Naive thymus-derived CD8-positive, alpha-beta T cell (primary cell): Measurements from ENCODE around the gene KCNK13. TPM values are rescaled to one million over a fixed set of nuclear protein-coding genes. Genes with fewer than 3 reads are reported as not detected.
"Not testable (repeated sequence)": the region's sequence is repeated elsewhere in the genome, so short reads cannot be mapped to it uniquely, and the experiment has no call there.

Experiments used
- ATAC-seq, 2 donors: fragments of 150-1000 bp; cut with Tn5 transposase in 1 of 2; sonication (Bioruptor Pico), chemical (Tn5 transposase) in 1 of 2; 1 replicate in 1 of 2; 2 replicates in 1 of 2; pipeline ENCODE4 v1.10.0; 2021; ENCODE audit warnings: mild to moderate bottlenecking in 2 of 2, moderate library complexity in 2 of 2
- POLR2A ChIA-PET: fragments of 350-600 bp; sonication (Branson Sonifier 250); formaldehyde crosslinking; loops from one replicate; lab custom pipeline; 2021; ENCODE audit warnings: antibody characterized with exemption; lab: Charles Lee
- DNase-seq, 10 donors: peaks; one replicate each; pipeline versions ENCODE4 v3.0.0 to v3.0.0-alpha.2; 2020 to 2022
- H3K27ac Mint-ChIP-seq, 10 donors: one replicate each; pipeline ENCODE4 v1.8.0; 2020 to 2022; ENCODE audit warnings: mild to moderate bottlenecking in 10 of 10, mixed read lengths in 10 of 10, moderate library complexity in 4 of 10, inconsistent platforms in 1 of 10
- H3K27me3 Mint-ChIP-seq, 5 donors: one replicate each; pipeline ENCODE4 v1.8.0; 2021 to 2022; ENCODE audit warnings: mixed read lengths in 5 of 5
- H3K36me3 Mint-ChIP-seq, 3 donors: one replicate each; pipeline ENCODE4 v1.8.0; 2020 to 2022; ENCODE audit warnings: mixed read lengths in 3 of 3, mild to moderate bottlenecking in 2 of 3, inconsistent platforms in 1 of 3
- H3K4me1 Mint-ChIP-seq, 4 donors: one replicate each; pipeline ENCODE4 v1.8.0; 2021 to 2022; ENCODE audit warnings: mixed read lengths in 4 of 4
- H3K4me3 Mint-ChIP-seq, 10 donors: one replicate each; pipeline ENCODE4 v1.8.0; 2020 to 2022; ENCODE audit warnings: mild to moderate bottlenecking in 10 of 10, mixed read lengths in 10 of 10, moderate library complexity in 6 of 10, inconsistent platforms in 1 of 10
- H3K9me3 Mint-ChIP-seq, 9 donors: one replicate each; pipeline ENCODE4 v1.8.0; 2020 to 2022; ENCODE audit warnings: mixed read lengths in 9 of 9, mild to moderate bottlenecking in 3 of 9, inconsistent platforms in 1 of 9, moderate library complexity in 1 of 9
- polyA plus RNA-seq, 3 donors: library from polyadenylated mRNA; unstranded; fragments of 300-500 nt; fragmentation: Illumina TruSeq; gene quantifications; one replicate each; pipeline ENCODE4 v1.2.3, GENCODE V29; 2021
- total RNA-seq, 8 experiments: library from RNA in 2 of 8; stranded (reverse) in 2 of 8; gene quantifications; one replicate each; pipeline ENCODE4 v1.2.3 and lab custom pipeline; 2021 to 2026

KCNK13 gene
- total and polyA plus RNA-seq, 5 experiments from 2014 or later, result not detected

DNA sequence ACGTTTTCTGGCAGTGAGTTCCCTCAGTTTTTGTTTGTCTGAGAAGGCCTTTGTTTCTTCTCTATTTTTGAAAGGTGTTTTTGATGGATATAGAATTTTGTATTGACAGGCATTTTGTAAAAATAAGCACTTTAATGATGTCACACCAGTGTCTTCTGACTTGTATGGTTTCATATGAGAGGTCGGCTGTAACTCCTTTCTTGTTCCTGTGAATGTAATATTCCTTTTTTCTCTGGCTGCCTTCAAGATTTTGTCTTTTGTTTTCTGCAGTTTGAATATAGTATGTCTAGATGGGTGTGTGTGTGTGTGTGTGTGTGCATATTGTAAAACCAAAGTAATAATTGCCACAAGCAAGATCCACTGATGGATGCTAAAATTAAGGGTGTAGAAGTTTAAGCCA is 126.8 kb downstream of the KCNK13 start:
- H3K4me1 Mint-ChIP-seq, result no peaks in the 10 kb centered on the region
- H3K9me3 Mint-ChIP-seq, result peaks cover 0 to 5% (median 0%) of the 10 kb centered on the region in 9 donors
- no peak overlapping the region for H3K4me3 Mint-ChIP-seq
- POLR2A ChIA-PET, result no interaction called here
- peaks cover 0 to 24% (median 9%) of the 10 kb centered on the region in 5 donors for H3K27me3 Mint-ChIP-seq
- ATAC-seq (no peak), DNase-seq (no peak)
- H3K27ac Mint-ChIP-seq, result no peak overlapping the region
- H3K36me3 Mint-ChIP-seq, result peaks cover 0 to 7% (median 3%) of the 10 kb centered on the region in 3 donors

- Mint-ChIP-seq H3K27me3 (peaks cover 1 to 26% (median 11%) of the 10 kb centered on the region in 5 donors), H3K4me3 (peak overlapping the region in 1 of 10 donors; percentile 2), H3K9me3 (peaks cover 0 to 5% (median 0%) of the 10 kb centered on the region in 9 donors), H3K4me1 (no peaks in the 10 kb centered on the region), H3K36me3 (peaks cover 0 to 7% (median 3%) of the 10 kb centered on the region in 3 donors), H3K27ac (no peak overlapping the region)
- DNase-seq, result no peak
- POLR2A ChIA-PET, result no interaction called here
- no peak for ATAC-seq
These were observed 129.4 kb downstream of the KCNK13 start for GRCh38 chr14:90191154-90191553.

DNA sequence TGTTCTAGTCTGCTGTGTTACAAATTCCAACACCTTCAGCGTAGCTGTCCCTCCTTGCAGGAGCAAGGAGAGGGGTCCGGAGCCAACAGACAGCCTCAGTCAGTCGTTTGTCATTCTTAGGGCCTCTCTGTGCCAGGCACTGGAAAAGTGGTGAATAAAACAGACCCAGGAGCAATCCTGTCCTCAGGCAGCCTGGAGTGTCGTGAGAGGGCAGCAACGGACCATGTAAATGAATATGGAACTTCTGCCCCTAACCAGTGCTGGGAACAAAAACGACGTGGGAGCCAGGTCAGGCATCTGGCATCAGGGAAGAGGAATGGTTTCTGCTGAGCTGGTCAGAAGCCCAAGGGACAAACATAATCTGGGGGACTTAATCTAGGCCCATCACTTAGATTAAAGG is 129.8 kb downstream of the KCNK13 start:
- Mint-ChIP-seq H3K36me3 (peaks cover 0 to 7% (median 3%) of the 10 kb centered on the region in 3 donors), H3K27ac (no peak overlapping the region)

DNA sequence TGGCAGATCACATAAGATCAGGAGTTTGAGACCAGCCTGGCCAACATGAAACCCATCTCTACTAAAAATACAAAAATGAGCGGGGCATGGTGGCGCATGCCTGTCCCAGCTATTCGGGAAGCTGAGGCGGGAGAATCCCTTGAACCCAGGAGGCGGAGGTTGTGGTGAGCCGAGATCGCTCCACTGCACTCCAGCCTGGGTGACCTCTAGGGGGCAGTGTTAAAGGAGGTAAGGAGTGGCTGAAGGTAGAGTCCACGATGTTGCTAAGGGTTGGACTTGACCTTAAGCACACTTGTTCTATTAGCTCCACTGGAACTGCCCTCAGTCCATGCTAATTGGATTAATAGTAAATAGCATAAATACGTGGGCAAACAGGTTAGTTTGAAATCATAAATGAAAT is 132.1 kb downstream of the KCNK13 start:
- peaks cover 5 to 45% (median 24%) of the 10 kb centered on the region in 5 donors for H3K27me3 Mint-ChIP-seq
- POLR2A ChIA-PET, result no interaction called here
- no peak overlapping the region for H3K27ac Mint-ChIP-seq
- peaks cover 0 to 3% (median 2%) of the 10 kb centered on the region in 3 donors for H3K36me3 Mint-ChIP-seq
- H3K4me3 Mint-ChIP-seq, result no peak overlapping the region
- ATAC-seq (no peak), DNase-seq (no peak)
- peaks cover 0 to 1% (median 0%) of the 10 kb centered on the region in 9 donors for H3K9me3 Mint-ChIP-seq
- H3K4me1 Mint-ChIP-seq, result no peaks in the 10 kb centered on the region

More for the DNA sequence above, 129.8 kb downstream of the KCNK13 start:
- peaks cover 0 to 5% (median 0%) of the 10 kb centered on the region in 9 donors for H3K9me3 Mint-ChIP-seq
- no peak overlapping the region for H3K4me3 Mint-ChIP-seq
- H3K4me1 Mint-ChIP-seq, result no peaks in the 10 kb centered on the region
- ATAC-seq, result no peak
- POLR2A ChIA-PET, result no interaction called here
- peaks cover 1 to 30% (median 11%) of the 10 kb centered on the region in 5 donors for H3K27me3 Mint-ChIP-seq
- DNase-seq, result no peak

GRCh38 chr14:90194706-90195105 is 132.9 kb downstream of the KCNK13 start:
- Mint-ChIP-seq H3K27ac (no peak overlapping the region), H3K4me3 (no peak overlapping the region), H3K36me3 (peaks cover 0 to 3% (median 0%) of the 10 kb centered on the region in 3 donors), H3K27me3 (peaks cover 5 to 45% (median 24%) of the 10 kb centered on the region in 5 donors), H3K4me1 (no peaks in the 10 kb centered on the region), H3K9me3 (no peaks in the 10 kb centered on the region)
- POLR2A ChIA-PET, result no interaction called here
- DNase-seq (no peak), ATAC-seq (no peak)

DNA sequence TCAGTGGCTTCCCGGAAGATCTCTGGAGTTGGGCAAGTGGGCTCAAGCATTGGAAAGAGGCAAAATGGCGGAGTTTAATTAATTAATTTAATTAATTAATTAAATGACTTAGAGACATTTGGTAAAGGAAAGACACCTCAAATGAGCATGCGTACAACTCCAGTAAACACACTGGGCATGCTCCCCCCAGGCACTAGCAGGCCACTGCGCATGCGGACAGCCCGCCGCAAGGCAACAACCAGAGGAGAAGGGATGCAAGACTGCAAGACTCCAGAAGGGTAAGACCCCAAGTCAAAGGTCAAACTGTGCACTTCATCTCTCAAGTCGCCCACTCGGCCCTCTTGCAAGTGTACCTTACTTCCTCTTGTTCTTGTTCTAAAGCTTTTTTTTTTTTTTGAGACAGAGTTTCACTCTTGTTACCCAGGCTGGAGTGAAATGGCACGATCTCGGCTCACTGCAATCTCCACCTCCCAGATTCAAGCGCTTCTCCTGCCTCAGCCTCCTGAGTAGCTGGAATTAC is 136.8 kb downstream of the KCNK13 start:
- H3K27ac Mint-ChIP-seq, result no peak overlapping the region
- ATAC-seq, result no peak

GRCh38 chr14:90200546-90200945 is 138.8 kb downstream of the KCNK13 start:
- H3K9me3 Mint-ChIP-seq, result peaks cover 0 to 28% (median 5%) of the 10 kb centered on the region in 9 donors
- peaks cover 6 to 48% (median 26%) of the 10 kb centered on the region in 5 donors for H3K27me3 Mint-ChIP-seq
- H3K36me3 Mint-ChIP-seq, ATAC-seq, H3K4me3 Mint-ChIP-seq, H3K4me1 Mint-ChIP-seq, H3K27ac Mint-ChIP-seq, DNase-seq, POLR2A ChIA-PET: not testable (repeated sequence)

More for the DNA sequence above, 136.8 kb downstream of the KCNK13 start:
- peaks cover 0 to 10% (median 4%) of the 10 kb centered on the region in 9 donors for H3K9me3 Mint-ChIP-seq
- no peaks in the 10 kb centered on the region for H3K36me3 Mint-ChIP-seq
- no peak for DNase-seq
- H3K4me1 Mint-ChIP-seq, result no peaks in the 10 kb centered on the region
- POLR2A ChIA-PET, result no interaction called here
- no peak overlapping the region for H3K4me3 Mint-ChIP-seq
- peaks cover 6 to 58% (median 23%) of the 10 kb centered on the region in 5 donors for H3K27me3 Mint-ChIP-seq

DNA sequence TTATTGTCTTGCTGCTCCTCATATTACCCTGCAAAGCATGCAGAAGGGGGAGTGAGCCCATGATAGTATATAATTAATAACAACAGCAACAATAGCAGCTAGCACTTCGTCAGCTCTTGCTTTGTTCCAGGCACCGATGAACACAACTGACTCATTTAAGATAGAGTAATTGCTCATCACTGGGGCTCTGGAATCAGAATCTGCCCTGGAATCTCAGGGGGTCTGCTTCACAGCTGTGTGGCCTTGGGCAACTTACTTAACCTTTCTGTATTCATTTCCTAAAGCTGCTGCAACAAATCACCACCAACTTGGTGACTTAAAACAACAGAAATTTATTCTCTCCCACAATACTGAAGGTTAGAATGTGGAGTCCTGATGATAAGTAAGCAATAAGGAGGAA is 139.6 kb downstream of the KCNK13 start:
- Mint-ChIP-seq H3K27ac (no peak overlapping the region), H3K4me3 (no peak overlapping the region), H3K36me3 (no peaks in the 10 kb centered on the region), H3K4me1 (no peaks in the 10 kb centered on the region), H3K27me3 (peaks cover 9 to 47% (median 21%) of the 10 kb centered on the region in 5 donors), H3K9me3 (peaks cover 0 to 36% (median 7%) of the 10 kb centered on the region in 9 donors)
- DNase-seq (no peak), ATAC-seq (no peak)
- POLR2A ChIA-PET, result no interaction called here

DNA sequence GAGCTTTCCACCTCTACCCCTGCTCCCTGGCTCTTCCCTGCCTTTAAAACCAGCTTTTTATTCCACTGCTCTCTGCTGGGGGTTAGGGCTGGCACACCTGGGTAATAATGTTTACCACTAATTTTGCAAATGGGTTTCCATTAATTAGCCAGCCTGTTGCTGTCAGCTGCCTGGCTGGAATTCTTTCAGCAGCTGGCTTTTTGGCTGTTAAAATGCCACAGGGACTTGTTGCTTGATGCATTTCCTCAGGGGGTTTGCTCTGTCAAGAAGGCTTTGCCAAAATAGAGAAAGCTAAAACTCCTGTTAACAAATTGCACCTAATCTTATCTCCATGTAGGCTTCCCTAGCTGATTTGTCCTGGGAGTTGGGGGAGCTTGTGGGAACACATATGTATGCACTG is 142.7 kb downstream of the KCNK13 start:
- Mint-ChIP-seq H3K4me3 (no peak overlapping the region), H3K4me1 (no peaks in the 10 kb centered on the region), H3K9me3 (peaks cover 0 to 36% (median 10%) of the 10 kb centered on the region in 9 donors), H3K27ac (no peak overlapping the region), H3K36me3 (no peaks in the 10 kb centered on the region), H3K27me3 (peaks cover 5 to 30% (median 11%) of the 10 kb centered on the region in 5 donors)
- ATAC-seq (no peak), DNase-seq (no peak)
- POLR2A ChIA-PET, result no interaction called here

- H3K4me1 Mint-ChIP-seq, result no peaks in the 10 kb centered on the region
- peaks cover 0 to 38% (median 7%) of the 10 kb centered on the region in 9 donors for H3K9me3 Mint-ChIP-seq
- DNase-seq (no peak), ATAC-seq (no peak)
- POLR2A ChIA-PET, result no interaction called here
- no peak overlapping the region for H3K27ac Mint-ChIP-seq
- no peak overlapping the region for H3K4me3 Mint-ChIP-seq
- H3K27me3 Mint-ChIP-seq, result peaks cover 11 to 47% (median 22%) of the 10 kb centered on the region in 5 donors
- H3K36me3 Mint-ChIP-seq, result peaks cover 0 to 15% (median 2%) of the 10 kb centered on the region in 3 donors
These were observed 151.4 kb downstream of the KCNK13 start for GRCh38 chr14:90213099-90213748.

DNA sequence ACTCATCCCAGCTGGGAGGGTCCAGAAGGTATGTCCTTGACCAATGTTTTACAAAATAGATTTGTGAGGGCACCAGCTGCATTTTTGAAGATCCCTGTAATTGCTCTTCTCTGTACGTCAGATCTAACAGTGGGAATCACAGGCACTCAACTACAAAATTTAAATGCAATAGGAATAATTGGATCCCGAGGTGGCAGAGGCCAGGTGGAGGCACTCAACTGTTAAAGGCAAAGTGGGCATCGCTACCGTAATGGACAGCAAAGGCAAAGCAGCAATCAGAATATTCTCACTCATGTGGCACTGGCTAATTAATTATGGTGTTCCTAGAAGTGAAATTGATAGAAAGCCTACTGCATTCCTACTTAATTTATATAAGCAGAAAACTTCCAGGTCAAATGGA is 166.7 kb downstream of the KCNK13 start:
- no peak overlapping the region for H3K27ac Mint-ChIP-seq
- no peak overlapping the region for H3K4me3 Mint-ChIP-seq
- POLR2A ChIA-PET, result no interaction called here
- DNase-seq (no peak), ATAC-seq (no peak)
- H3K36me3 Mint-ChIP-seq, result peaks cover 0 to 6% (median 0%) of the 10 kb centered on the region in 3 donors
- peaks cover 5 to 12% (median 9%) of the 10 kb centered on the region in 5 donors for H3K27me3 Mint-ChIP-seq
- H3K4me1 Mint-ChIP-seq, result no peaks in the 10 kb centered on the region
- peaks cover 0 to 18% (median 7%) of the 10 kb centered on the region in 9 donors for H3K9me3 Mint-ChIP-seq

GRCh38 chr14:90229942-90230341 is 168.1 kb downstream of the KCNK13 start:
- not testable (repeated sequence) for H3K4me3 Mint-ChIP-seq

More at GRCh38 chr14:90229942-90230341, 168.1 kb downstream of the KCNK13 start:
- H3K4me1 Mint-ChIP-seq, H3K27ac Mint-ChIP-seq, POLR2A ChIA-PET, H3K9me3 Mint-ChIP-seq, H3K36me3 Mint-ChIP-seq, ATAC-seq, DNase-seq: not testable (repeated sequence)
- H3K27me3 Mint-ChIP-seq, result peaks cover 3 to 17% (median 10%) of the 10 kb centered on the region in 5 donors
